Activated CD8-positive, alpha-beta memory T cell treated with anti-CD3 and anti-CD28 coated beads for 36 hours (primary cell): ENCODE data around the gene TINAGL1. TPM values are rescaled to one million over a fixed set of nuclear protein-coding genes. Genes with fewer than 3 reads are reported as not detected.

Source experiments
- CTCF ChIA-PET: fragments of 350-600 bp; sonication (Branson Sonifier 250); formaldehyde crosslinking; loops from one replicate; lab custom pipeline; 2021; ENCODE audit warnings: antibody characterized with exemption; lab: Charles Lee
- POLR2A ChIA-PET: fragments of 350-600 bp; sonication (Branson Sonifier 250); formaldehyde crosslinking; loops from one replicate; lab custom pipeline; 2021; ENCODE audit warnings: antibody characterized with exemption; lab: Charles Lee
- total RNA-seq, 2 experiments: library from RNA; stranded (reverse); gene quantifications; one replicate each; pipeline ENCODE4 v1.2.3, GENCODE V29; 2021

Gene TINAGL1
- total RNA-seq, 2 experiments from 2014 or later, result not detected

GRCh38 chr1:31562707-31563360 lies 13.5 kb upstream of the TINAGL1 start:
- CTCF ChIA-PET, result interaction anchor here (0.8 to 1.4 kb wide), 6 partner anchors 13 to 226 kb away, joined by 3 to 13 read pairs (median 4); no protein-coding TSS in a partner anchor
- POLR2A ChIA-PET, result no interaction called here

- ChIA-PET CTCF (interaction anchor here (0.6 to 1.4 kb wide), 6 partner anchors 23 to 224 kb away, joined by 3 to 5 read pairs (median 3); no protein-coding TSS in a partner anchor), POLR2A (no interaction called here)
Measured at GRCh38 chr1:31564606-31564989, 11.7 kb upstream of the TINAGL1 start.

- CTCF ChIA-PET, result no interaction called here
- POLR2A ChIA-PET, result no interaction called here
Measured at GRCh38 chr1:31567956-31568570, 8.3 kb upstream of the TINAGL1 start.

GRCh38 chr1:31568895-31569595 lies 7.3 kb upstream of the TINAGL1 start:
- ChIA-PET CTCF (interaction anchor here (0.5 kb wide), 1 partner anchor 423 kb away, joined by 4 read pairs; no protein-coding TSS in a partner anchor), POLR2A (no interaction called here)

GRCh38 chr1:31569596-31570173 lies 6.6 kb upstream of the TINAGL1 start:
- CTCF ChIA-PET, result interaction anchor here (0.5 kb wide), 1 partner anchor 423 kb away, joined by 4 read pairs; no protein-coding TSS in a partner anchor
- POLR2A ChIA-PET, result no interaction called here

- ChIA-PET CTCF (no interaction called here), POLR2A (no interaction called here)
Measured at GRCh38 chr1:31570228-31570627, 6.1 kb upstream of the TINAGL1 start.

GRCh38 chr1:31570906-31571305 lies 5.4 kb upstream of the TINAGL1 start:
- POLR2A ChIA-PET, result no interaction called here
- CTCF ChIA-PET, result no interaction called here

- POLR2A ChIA-PET, result no interaction called here
- CTCF ChIA-PET, result no interaction called here
Measured at GRCh38 chr1:31571340-31572295, 4.7 kb upstream of the TINAGL1 start.

- POLR2A ChIA-PET, result no interaction called here
Measured at GRCh38 chr1:31572323-31573104, 3.8 kb upstream of the TINAGL1 start.

GRCh38 chr1:31573261-31573660 lies 3.1 kb upstream of the TINAGL1 start:
- CTCF ChIA-PET, result no interaction called here
- POLR2A ChIA-PET, result no interaction called here

More at GRCh38 chr1:31572323-31573104, 3.8 kb upstream of the TINAGL1 start:
- CTCF ChIA-PET, result no interaction called here

GRCh38 chr1:31574749-31575368 lies 1.5 kb upstream of the TINAGL1 start:
- POLR2A ChIA-PET, result no interaction called here
- CTCF ChIA-PET, result no interaction called here

- POLR2A ChIA-PET, result no interaction called here
- CTCF ChIA-PET, result no interaction called here
Measured at GRCh38 chr1:31575369-31576140, 760 bp upstream of the TINAGL1 start.

- ChIA-PET POLR2A (no interaction called here), CTCF (no interaction called here)
Measured at GRCh38 chr1:31576743-31577455, 584 bp downstream of the TINAGL1 start.

GRCh38 chr1:31577515-31578192 lies 1.3 kb downstream of the TINAGL1 start:
- ChIA-PET POLR2A (no interaction called here), CTCF (no interaction called here)

- POLR2A ChIA-PET, result no interaction called here
- CTCF ChIA-PET, result no interaction called here
Measured at GRCh38 chr1:31579374-31579773, 3.1 kb downstream of the TINAGL1 start.

GRCh38 chr1:31580513-31580870 lies 4.2 kb downstream of the TINAGL1 start:
- ChIA-PET POLR2A (no interaction called here), CTCF (no interaction called here)
